NCI-H526 (cell line): ENCODE measurements around the gene VGLL3.
"Not testable (repeated sequence)": the region's sequence is repeated elsewhere in the genome, so short reads cannot be mapped to it uniquely, and the experiment has no call there.

Experiments
- DNase-seq, 2 experiments: peaks; one replicate each; lab custom pipeline; 2025; lab: John Stamatoyannopoulos, UW

VGLL3 gene

GRCh38 chr3:86989611-86990010 lies 1.3 kb downstream of the VGLL3 start:
- peak in 1 of 2 experiments; percentile 54 for DNase-seq

DNA sequence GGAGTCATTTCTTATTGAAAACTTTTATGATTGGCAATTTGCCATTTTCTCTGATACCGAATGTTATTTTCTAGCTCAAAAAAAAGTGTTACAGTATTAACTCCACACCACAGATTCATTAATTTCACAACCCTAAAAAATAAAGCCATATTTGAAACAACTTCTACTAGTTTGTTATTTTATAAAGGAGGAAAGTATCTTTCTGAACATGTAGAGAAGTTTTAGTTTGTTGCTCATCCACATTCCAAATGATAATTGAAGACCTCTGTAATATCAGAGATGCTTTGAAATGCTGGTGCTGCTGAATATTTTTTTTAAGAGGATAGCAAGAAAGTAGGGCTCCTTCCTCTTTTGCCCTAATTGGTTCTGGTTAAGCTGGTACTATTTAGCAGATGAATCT lies 1.9 kb downstream of the VGLL3 start:
- DNase-seq = no peak

- no peak for DNase-seq
These were observed 2.7 kb downstream of the VGLL3 start for GRCh38 chr3:86988235-86988634.

- no peak for DNase-seq
These were observed 3.6 kb downstream of the VGLL3 start for GRCh38 chr3:86987421-86987715.

GRCh38 chr3:86986671-86987420 lies 4.1 kb downstream of the VGLL3 start:
- no peak for DNase-seq

- no peak for DNase-seq
These were observed 5.6 kb downstream of the VGLL3 start for GRCh38 chr3:86985181-86985826.

DNA sequence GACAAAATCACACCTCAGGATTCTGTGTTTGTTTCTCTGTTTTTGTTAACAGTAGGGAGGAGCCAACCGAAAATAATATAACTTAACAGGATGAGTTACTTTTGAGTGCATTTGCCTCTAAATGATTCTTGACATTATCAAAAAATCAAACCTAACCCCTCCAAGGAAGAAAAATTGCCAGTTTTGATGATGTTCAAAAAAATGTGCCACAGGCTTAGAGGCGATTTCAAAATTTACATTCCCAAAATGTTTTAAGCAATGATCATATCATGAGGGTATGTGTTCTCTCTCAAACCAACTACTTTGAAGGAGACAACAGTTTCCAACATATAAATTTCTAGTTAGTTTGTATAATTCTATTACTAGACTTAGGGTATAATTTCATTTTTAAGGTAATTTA lies 6.7 kb downstream of the VGLL3 start:
- no peak for DNase-seq

GRCh38 chr3:86982883-86983282 lies 8.1 kb downstream of the VGLL3 start:
- DNase-seq = no peak

DNA sequence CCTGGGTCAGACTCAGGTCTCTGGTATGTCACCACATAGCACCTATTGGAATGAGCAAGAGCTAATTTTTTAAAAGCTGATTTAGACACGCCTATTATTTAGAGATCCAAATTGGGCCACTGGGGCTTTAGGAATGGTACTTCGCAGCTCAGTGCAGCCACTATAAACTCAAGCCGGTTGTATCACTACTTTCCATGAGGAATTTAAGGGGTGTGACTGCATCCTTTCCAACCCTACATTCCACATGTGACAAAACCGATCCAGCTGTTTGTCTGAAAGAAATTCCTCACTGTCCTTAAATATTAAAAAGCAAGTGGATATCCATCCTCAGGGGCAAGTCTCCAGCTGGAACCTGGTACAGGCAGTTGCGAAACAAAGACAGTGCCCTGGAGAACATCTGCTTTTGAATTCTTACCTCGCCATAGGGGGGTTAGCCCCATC lies 12.8 kb downstream of the VGLL3 start:
- no peak for DNase-seq

- no peak for DNase-seq
These were observed 14.7 kb downstream of the VGLL3 start for GRCh38 chr3:86976219-86976618.

- DNase-seq = not testable (repeated sequence)
These were observed 16.8 kb downstream of the VGLL3 start for GRCh38 chr3:86974177-86974576.

- no peak for DNase-seq
These were observed 17.5 kb downstream of the VGLL3 start for GRCh38 chr3:86973440-86973839.

- DNase-seq = peak in 1 of 2 experiments; percentile 53
These were observed 21.3 kb downstream of the VGLL3 start for GRCh38 chr3:86969500-86970189.

DNA sequence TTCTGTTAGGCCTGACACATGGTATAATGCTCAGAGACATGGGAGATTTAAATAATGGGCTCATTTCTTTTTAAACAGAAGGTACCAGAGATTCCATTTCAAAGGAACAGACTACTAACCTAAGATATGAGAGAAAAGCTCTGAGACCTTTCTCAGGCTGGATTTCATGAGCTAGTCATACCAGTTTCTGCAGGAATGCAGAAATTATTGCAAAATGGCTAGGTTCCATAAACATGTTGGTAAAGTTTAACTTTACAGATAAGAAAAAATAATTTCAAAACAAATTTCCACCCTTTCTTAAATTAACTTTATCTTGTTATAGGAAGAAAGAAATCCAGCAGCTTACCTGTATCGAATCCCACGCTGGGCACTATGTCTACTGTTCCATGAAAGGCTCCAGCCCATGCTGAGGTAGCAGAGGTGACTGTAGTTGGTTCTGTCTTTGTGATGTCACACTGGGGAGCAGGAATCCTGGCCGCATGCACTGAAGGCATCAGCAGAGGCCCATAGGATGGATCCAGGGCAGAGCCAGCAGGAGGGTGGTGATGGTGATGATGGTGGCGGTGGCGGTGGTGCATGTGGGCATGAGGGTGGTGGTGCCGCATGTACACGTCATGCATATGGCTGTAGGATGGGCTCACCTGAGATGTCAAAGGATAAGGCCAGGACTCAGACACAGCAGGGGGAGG lies 22.6 kb downstream of the VGLL3 start:
- DNase-seq = no peak

GRCh38 chr3:86967062-86967461 lies 23.9 kb downstream of the VGLL3 start:
- no peak for DNase-seq

DNA sequence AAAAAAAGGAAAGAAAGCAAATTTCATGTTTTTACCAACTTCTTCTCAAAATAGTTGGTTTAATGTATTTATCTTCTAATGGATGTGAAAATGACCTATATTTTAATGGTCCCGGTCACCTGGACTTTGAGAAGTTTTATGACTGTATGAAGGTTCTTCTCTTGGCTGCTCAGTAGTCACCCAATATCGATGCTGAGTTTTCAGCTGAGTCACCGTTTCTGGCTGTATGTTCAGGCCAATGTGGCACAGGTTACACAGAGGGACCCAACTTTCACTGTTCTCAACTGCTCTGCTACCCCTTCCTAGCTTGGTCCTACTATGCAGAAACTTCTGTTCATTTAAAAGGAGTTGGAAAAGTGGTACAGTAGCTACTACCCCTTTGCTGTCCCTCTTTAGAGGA lies 25.8 kb downstream of the VGLL3 start:
- DNase-seq = no peak

- no peak for DNase-seq
These were observed 27.3 kb downstream of the VGLL3 start for GRCh38 chr3:86963611-86964010.

- DNase-seq = no peak
These were observed 29.7 kb downstream of the VGLL3 start for GRCh38 chr3:86961297-86961696.

DNA sequence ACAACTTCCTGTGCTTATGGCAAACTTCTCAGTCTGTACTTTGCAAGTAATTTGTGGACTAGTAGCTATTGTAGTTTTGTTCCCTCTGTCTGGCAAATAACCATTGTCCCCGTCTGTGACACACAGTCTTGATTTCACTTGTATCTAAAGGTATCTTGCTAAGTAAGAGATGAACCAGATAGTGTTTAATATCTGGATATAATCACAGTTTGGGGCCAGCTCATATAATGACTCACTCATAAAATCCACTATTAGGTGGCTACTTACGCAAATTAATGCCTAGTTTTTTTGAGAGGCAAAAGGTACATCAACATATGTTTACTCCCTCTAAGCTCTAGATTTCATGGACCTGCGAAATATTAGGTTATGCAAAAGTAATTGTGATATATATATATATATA lies 30.4 kb downstream of the VGLL3 start:
- DNase-seq = no peak

GRCh38 chr3:86958534-86958933 lies 32.4 kb downstream of the VGLL3 start:
- no peak for DNase-seq

GRCh38 chr3:86954747-86955146 lies 36.2 kb downstream of the VGLL3 start:
- no peak for DNase-seq

DNA sequence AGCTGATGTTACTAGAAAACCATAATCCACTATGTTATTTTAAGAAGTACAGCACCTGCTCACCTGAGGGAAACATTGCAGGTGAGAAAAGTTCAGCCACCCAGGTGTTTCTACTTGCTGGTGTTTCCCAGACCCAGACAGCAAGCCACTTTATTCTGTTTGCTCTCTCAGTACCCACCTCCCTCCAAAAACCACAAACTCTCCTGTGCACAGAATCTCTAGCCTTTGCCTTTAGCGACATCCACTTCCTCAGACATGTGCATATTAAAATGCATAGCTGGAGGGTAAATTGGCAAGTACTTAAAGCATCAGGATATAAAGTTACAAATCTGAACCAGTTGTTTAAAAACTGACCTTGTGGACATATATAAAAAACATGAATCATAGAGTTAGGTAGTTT lies 36.7 kb downstream of the VGLL3 start:
- DNase-seq = peak; percentile 61 to 68

DNA sequence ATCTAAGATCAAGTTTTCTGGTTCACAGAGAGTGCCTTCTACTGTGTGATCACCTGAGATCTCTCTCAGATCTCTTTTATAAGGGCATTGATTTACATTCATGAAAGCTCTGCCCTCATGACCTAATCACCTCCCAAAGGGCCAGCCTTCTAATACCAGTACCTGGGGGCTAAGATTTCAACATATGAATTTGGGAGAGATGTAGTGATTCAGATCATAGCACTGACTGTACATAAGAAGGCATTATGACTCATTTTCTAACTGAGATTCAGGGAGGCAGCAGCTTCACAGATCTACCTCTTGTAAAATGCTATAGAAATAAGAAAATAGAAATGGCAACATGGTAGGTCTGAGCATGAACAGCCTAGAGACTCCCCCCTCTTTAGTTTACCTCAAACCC lies 39.6 kb downstream of the VGLL3 start:
- no peak for DNase-seq
